NCI-H2196 treated with DMSO at 0.1 percent for 48 hours (cell line): ENCODE data around the gene ILKAP.
A peak's percentile ranks its signal among the peaks of the same experiment; 100 is the strongest.

Source experiments
- DNase-seq: peaks from one replicate; lab custom pipeline; 2025; ENCODE audit not compliant: unreplicated experiment; lab: John Stamatoyannopoulos, UW

ILKAP gene

GRCh38 chr2:238166391-238167343, 36.8 kb downstream of the ILKAP start:
- DNase-seq = no peak

- no peak for DNase-seq
Measured at GRCh38 chr2:238165288-238165921, 38.1 kb downstream of the ILKAP start.

- DNase-seq = no peak
Measured at GRCh38 chr2:238164906-238165287, 38.6 kb downstream of the ILKAP start.

GRCh38 chr2:238163481-238164198, 39.9 kb downstream of the ILKAP start:
- DNase-seq = no peak

GRCh38 chr2:238162846-238163441, 40.6 kb downstream of the ILKAP start:
- no peak for DNase-seq

GRCh38 chr2:238162251-238162845, 41.1 kb downstream of the ILKAP start:
- no peak for DNase-seq

- DNase-seq = no peak
Measured at GRCh38 chr2:238161291-238162051, 42.0 kb downstream of the ILKAP start.

- DNase-seq = no peak
Measured at GRCh38 chr2:238160206-238161129, 43.0 kb downstream of the ILKAP start.

GRCh38 chr2:238159661-238160205, 43.8 kb downstream of the ILKAP start:
- no peak for DNase-seq

- DNase-seq = no peak
Measured at GRCh38 chr2:238159071-238159539, 44.4 kb downstream of the ILKAP start.

- no peak for DNase-seq
Measured at GRCh38 chr2:238158509-238159070, 44.9 kb downstream of the ILKAP start, which contains the start of gene ERFE. Gene ERFE (plus strand): TSS chr2:238158970. CDS start chr2:238159008, 38 bp downstream.

GRCh38 chr2:238158018-238158508, 45.4 kb downstream of the ILKAP start:
- peak; percentile 56 for DNase-seq

- DNase-seq = peak; percentile 56
Measured at GRCh38 chr2:238157506-238158017, 45.9 kb downstream of the ILKAP start.

GRCh38 chr2:238155761-238156694, 47.5 kb downstream of the ILKAP start:
- DNase-seq = no peak

- no peak for DNase-seq
Measured at GRCh38 chr2:238155051-238155760, 48.3 kb downstream of the ILKAP start.

GRCh38 chr2:238154570-238154969, 48.9 kb downstream of the ILKAP start:
- no peak for DNase-seq
